ENCODE results near the gene CHD9NB.

- TF ChIP-seq, protein P1, sequence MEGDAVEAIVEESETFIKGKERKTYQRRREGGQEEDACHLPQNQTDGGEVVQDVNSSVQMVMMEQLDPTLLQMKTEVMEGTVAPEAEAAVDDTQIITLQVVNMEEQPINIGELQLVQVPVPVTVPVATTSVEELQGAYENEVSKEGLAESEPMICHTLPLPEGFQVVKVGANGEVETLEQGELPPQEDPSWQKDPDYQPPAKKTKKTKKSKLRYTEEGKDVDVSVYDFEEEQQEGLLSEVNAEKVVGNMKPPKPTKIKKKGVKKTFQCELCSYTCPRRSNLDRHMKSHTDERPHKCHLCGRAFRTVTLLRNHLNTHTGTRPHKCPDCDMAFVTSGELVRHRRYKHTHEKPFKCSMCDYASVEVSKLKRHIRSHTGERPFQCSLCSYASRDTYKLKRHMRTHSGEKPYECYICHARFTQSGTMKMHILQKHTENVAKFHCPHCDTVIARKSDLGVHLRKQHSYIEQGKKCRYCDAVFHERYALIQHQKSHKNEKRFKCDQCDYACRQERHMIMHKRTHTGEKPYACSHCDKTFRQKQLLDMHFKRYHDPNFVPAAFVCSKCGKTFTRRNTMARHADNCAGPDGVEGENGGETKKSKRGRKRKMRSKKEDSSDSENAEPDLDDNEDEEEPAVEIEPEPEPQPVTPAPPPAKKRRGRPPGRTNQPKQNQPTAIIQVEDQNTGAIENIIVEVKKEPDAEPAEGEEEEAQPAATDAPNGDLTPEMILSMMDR (IDR thresholded peaks at IDR 0.05 in 4 of 5, conservative IDR thresholded peaks at IDR 0.05 in 1 of 5), result no peak
- no peak for TF ChIP-seq POLR2A (IDR thresholded peaks at IDR 0.05)
Measured at GRCh38 chr16:52993179-52993578, 59.5 kb downstream of the CHD9NB start.
